H1 (cell line): ENCODE data around the gene RHOG. TPM values are rescaled to one million over a fixed set of nuclear protein-coding genes. Genes with fewer than 3 reads are reported as not detected.

Experiments used
- CTCF ChIA-PET: fragments of 300-600 bp; sonication (Branson Sonifier 250); formaldehyde crosslinking; loops from one replicate; lab custom pipeline; 2021; ENCODE audit not compliant: partially characterized antibody; lab: Charles Lee
- POLR2A ChIA-PET: fragments of 300-600 bp; sonication (Branson Sonifier 250); formaldehyde crosslinking; loops from one replicate; lab custom pipeline; 2021; ENCODE audit warnings: inconsistent platforms; ENCODE audit not compliant: partially characterized antibody; lab: Charles Lee
- DNase-seq, 2 experiments: peaks; one replicate each; pipeline versions ENCODE4 v3.0.0 to v3.0.0-alpha.2; 2010 to 2022; ENCODE audit warnings: low spot score in 2 of 2, low read depth in 1 of 2, mixed read lengths in 1 of 2
- FAIRE-seq: peaks from 2 replicates; lab custom pipeline; 2011; peaks lifted over from hg19 to GRCh38; lab: Jason Lieb, UNC
- H2AFZ ChIP-seq: 2 replicates; pipeline ENCODE4 v1.8.1; 2012; ENCODE audit warnings: low read length, inconsistent platforms
- H2AK5ac ChIP-seq: 2 replicates; pipeline ENCODE4 v1.6.1; 2013; ENCODE audit warnings: low read depth, low read length
- H2BK120ac ChIP-seq: replicated peaks from 2 replicates; pipeline ENCODE3; 2013; ENCODE audit warnings: low read depth, low read length, inconsistent platforms
- H2BK12ac ChIP-seq: 2 replicates; pipeline ENCODE4 v1.6.1; 2013; ENCODE audit warnings: low read depth, low read length
- H2BK15ac ChIP-seq: 2 replicates; pipeline ENCODE4 v1.6.1; 2013; ENCODE audit warnings: low read length
- H2BK20ac ChIP-seq: 2 replicates; pipeline ENCODE4 v1.6.1; 2013; ENCODE audit warnings: low read length
- H2BK5ac ChIP-seq: 2 replicates; pipeline ENCODE4 v1.6.1; 2013; ENCODE audit warnings: low read depth, low read length
- H3K14ac ChIP-seq: 2 replicates; pipeline ENCODE4 v1.6.1; 2013; ENCODE audit warnings: inconsistent platforms; ENCODE audit not compliant: insufficient read length
- H3K18ac ChIP-seq: 2 replicates; pipeline ENCODE4 v1.6.1; 2013; ENCODE audit warnings: low read length; ENCODE audit errors: extremely low read depth
- H3K23ac ChIP-seq: 2 replicates; pipeline ENCODE4 v1.6.1; 2013; ENCODE audit warnings: inconsistent platforms; ENCODE audit not compliant: insufficient read length
- H3K23me2 ChIP-seq: 2 replicates; pipeline ENCODE4 v1.6.1; 2013; ENCODE audit warnings: low read depth, low read length
- H3K27ac ChIP-seq: 2 replicates; pipeline ENCODE4 v1.6.1; 2011; ENCODE audit warnings: low read depth, low read length, inconsistent platforms
- H3K27me3 ChIP-seq, 4 experiments: replicated peaks in 1 of 4; 1 replicate in 1 of 4; 2 replicates in 3 of 4; pipeline versions ENCODE4 v1.6.1 to v1.8.1; 2011 to 2013; ENCODE audit warnings: low read length in 3 of 4, mild to moderate bottlenecking in 3 of 4, inconsistent platforms in 2 of 4, mixed read lengths in 2 of 4, moderate library complexity in 1 of 4; ENCODE audit not compliant: control insufficient read depth in 3 of 4, insufficient read depth in 3 of 4; ENCODE audit errors: extremely low read depth in 1 of 4
- H3K36me3 ChIP-seq, 4 experiments: 2 replicates each; pipeline versions ENCODE4 v1.6.1 to v1.8.1; 2011 to 2013; ENCODE audit warnings: mild to moderate bottlenecking in 4 of 4, low read length in 3 of 4, moderate library complexity in 2 of 4, control low read depth in 1 of 4, inconsistent platforms in 1 of 4; ENCODE audit not compliant: insufficient read depth in 4 of 4, control insufficient read depth in 2 of 4
- H3K4ac ChIP-seq: replicated peaks from 2 replicates; pipeline ENCODE3; 2013; ENCODE audit warnings: low read length, low read depth, mixed read lengths, inconsistent platforms; ENCODE audit not compliant: insufficient read length
- H3K4me1 ChIP-seq, 4 experiments: replicated peaks in 1 of 4; 1 replicate in 1 of 4; 2 replicates in 3 of 4; pipeline versions ENCODE4 v1.6.1 to v1.8.1; 2011 to 2013; ENCODE audit warnings: low read length in 3 of 4, inconsistent platforms in 2 of 4, mixed read lengths in 1 of 4; ENCODE audit not compliant: insufficient read depth in 4 of 4, control insufficient read depth in 3 of 4
- H3K4me2 ChIP-seq, 2 experiments: 2 replicates each; pipeline versions ENCODE4 v1.6.1 to v1.8.1; 2011 to 2013; ENCODE audit warnings: low read depth in 2 of 2, low read length in 2 of 2, control low read depth in 1 of 2, inconsistent platforms in 1 of 2, mild to moderate bottlenecking in 1 of 2; ENCODE audit not compliant: insufficient read depth in 1 of 2
- H3K4me3 ChIP-seq, 4 experiments: fragments of 200-600, 300-600 bp in 1 of 4; sonication (generic), shearing (Covaris generic), sonication (Bioruptor Twin) in 1 of 4; 2 replicates each; pipeline versions ENCODE4 v1.5.1 to v1.8.1; 2011 to 2016; ENCODE audit warnings: low read length in 4 of 4, low read depth in 3 of 4, control low read depth in 2 of 4, inconsistent platforms in 2 of 4, mild to moderate bottlenecking in 2 of 4, mixed read lengths in 1 of 4, moderate library complexity in 1 of 4; ENCODE audit not compliant: insufficient read depth in 2 of 4; ENCODE audit errors: extremely low read depth in 1 of 4
- H3K56ac ChIP-seq: replicated peaks from 2 replicates; pipeline ENCODE3; 2013; ENCODE audit warnings: low read depth, mild to moderate bottlenecking, mixed read lengths, low read length, inconsistent platforms; ENCODE audit not compliant: insufficient read length
- H3K79me1 ChIP-seq: 2 replicates; pipeline ENCODE4 v1.6.1; 2013; ENCODE audit warnings: low read depth, low read length, control low read depth
- H3K79me2 ChIP-seq, 2 experiments: 2 replicates each; pipeline versions ENCODE4 v1.6.1 to v1.8.1; 2012 to 2013; ENCODE audit warnings: low read length in 2 of 2, mild to moderate bottlenecking in 2 of 2, inconsistent platforms in 1 of 2; ENCODE audit not compliant: insufficient read depth in 2 of 2, control insufficient read depth in 1 of 2
- H3K9ac ChIP-seq, 4 experiments: replicated peaks in 1 of 4; 1 replicate in 1 of 4; 2 replicates in 3 of 4; pipeline versions ENCODE4 v1.6.1 to v1.8.1; 2011 to 2013; ENCODE audit warnings: low read depth in 3 of 4, low read length in 3 of 4, control low read depth in 2 of 4, mild to moderate bottlenecking in 2 of 4, moderate library complexity in 2 of 4, inconsistent platforms in 1 of 4; ENCODE audit errors: extremely low read depth in 1 of 4
- H3K9me3 ChIP-seq, 2 experiments: 2 replicates each; pipeline versions ENCODE4 v1.6.1 to v1.8.1; 2012 to 2013; ENCODE audit warnings: mild to moderate bottlenecking in 2 of 2, moderate library complexity in 2 of 2, control low read depth in 1 of 2, inconsistent platforms in 1 of 2, low read depth in 1 of 2, low read length in 1 of 2, mixed read lengths in 1 of 2; ENCODE audit not compliant: insufficient read depth in 2 of 2
- H4K20me1 ChIP-seq, 2 experiments: replicated peaks in 1 of 2; 2 replicates each; pipeline versions ENCODE3 to v1.8.1; 2011 to 2013; ENCODE audit warnings: inconsistent platforms in 2 of 2, low read length in 2 of 2, mild to moderate bottlenecking in 1 of 2; ENCODE audit not compliant: insufficient read depth in 2 of 2, control insufficient read depth in 1 of 2
- H4K5ac ChIP-seq: 2 replicates; pipeline ENCODE4 v1.6.1; 2013; ENCODE audit warnings: low read length, low read depth, mixed read lengths, inconsistent platforms; ENCODE audit not compliant: insufficient read length
- H4K8ac ChIP-seq: 2 replicates; pipeline ENCODE4 v1.8.0; 2013; ENCODE audit warnings: mild to moderate bottlenecking, moderate library complexity, low read length, inconsistent platforms; ENCODE audit not compliant: insufficient read depth; ENCODE audit errors: extremely low read depth
- H4K91ac ChIP-seq: replicated peaks from 2 replicates; pipeline ENCODE3; 2013; ENCODE audit warnings: low read length, mixed read lengths, inconsistent platforms; ENCODE audit not compliant: insufficient read length
- BRCA1 ChIP-seq: IDR thresholded peaks from 2 replicates; pipeline ENCODE4 v1.6.1; 2012; ENCODE audit warnings: low read depth, low read length, improper control_type of control experiment
- CREB1 ChIP-seq: IDR thresholded peaks from 2 replicates; pipeline ENCODE4 v1.6.1; 2012; ENCODE audit warnings: inconsistent platforms
- EP300 ChIP-seq, 2 experiments: IDR thresholded peaks; 1 replicate in 1 of 2; 2 replicates in 1 of 2; pipeline ENCODE4 v1.6.1; 2011 to 2012; ENCODE audit warnings: low read depth in 2 of 2, low read length in 2 of 2, mild to moderate bottlenecking in 2 of 2, borderline replicate concordance in 1 of 2, inconsistent platforms in 1 of 2, moderate library complexity in 1 of 2
- HDAC2 ChIP-seq, 2 experiments: fragments of 300-600 bp in 1 of 2; sonication (generic) in 1 of 2; IDR thresholded peaks; 2 replicates each; pipeline ENCODE4 v1.6.1; 2011 to 2012; ENCODE audit warnings: low read depth in 2 of 2, low read length in 2 of 2, mild to moderate bottlenecking in 2 of 2, moderate library complexity in 2 of 2, borderline replicate concordance in 1 of 2, inconsistent platforms in 1 of 2
- HDAC6 ChIP-seq: IDR thresholded peaks from one replicate; pipeline ENCODE4 v1.7.1; 2012; ENCODE audit warnings: low read depth, mild to moderate bottlenecking, inconsistent platforms, low read length, moderate library complexity
- KDM4A ChIP-seq: IDR thresholded peaks from one replicate; pipeline ENCODE4 v1.7.1; 2012; ENCODE audit warnings: low read depth, mild to moderate bottlenecking, moderate library complexity, low read length, inconsistent platforms; ENCODE audit not compliant: severe bottlenecking
- KDM5A ChIP-seq: fragments of 200-600 bp; IDR thresholded peaks from 2 replicates; pipeline ENCODE4 v1.7.1; 2012; ENCODE audit warnings: mild to moderate bottlenecking, low read length, inconsistent platforms, mixed read lengths
- SIN3A ChIP-seq, 2 experiments: IDR thresholded peaks in 1 of 2; conservative IDR thresholded peaks in 1 of 2; 2 replicates each; pipeline ENCODE4 v1.6.1; 2011 to 2012; ENCODE audit warnings: low read length in 2 of 2, improper control_type of control experiment in 1 of 2, low read depth in 1 of 2, mild to moderate bottlenecking in 1 of 2
- SP1 ChIP-seq: IDR thresholded peaks from 2 replicates; pipeline ENCODE4 v1.6.1; 2011; ENCODE audit warnings: low read depth, low read length
- SRF ChIP-seq: IDR thresholded peaks from 2 replicates; pipeline ENCODE4 v1.6.1; 2011; ENCODE audit warnings: mild to moderate bottlenecking, low read depth, low read length, moderate library complexity
- TAF1 ChIP-seq: IDR thresholded peaks from 2 replicates; pipeline ENCODE4 v1.6.1; 2011; ENCODE audit warnings: mild to moderate bottlenecking, low read depth, low read length
- WGBS, 2 experiments: shearing (Covaris generic) in 1 of 2; methylation state at CpG; one replicate each; pipeline versions ENCODE4 v1.1.6 to v1.1.7; 2013 to 2015; ENCODE audit warnings: low lambda C conversion rate in 2 of 2, mixed read lengths in 2 of 2, inconsistent platforms in 1 of 2, low coverage in 1 of 2, missing lambda C conversion rate in 1 of 2; ENCODE audit not compliant: insufficient replicate concordance in 2 of 2, insufficient coverage in 1 of 2, insufficient read length in 1 of 2; ENCODE audit errors: extremely low coverage in 1 of 2, missing lambda C conversion rate in 1 of 2; 5-methylcytosine and 5-hydroxymethylcytosine counted together
- polyA plus RNA-seq, 7 experiments: library from polyadenylated mRNA; depleted of rRNA in 3 of 7; stranded (reverse) in 5 of 7; unstranded in 2 of 7; fragments of >200 nt in 5 of 7; fragments of 200-250 nt in 2 of 7; gene quantifications; 1 replicate in 5 of 7; 2 replicates in 1 of 7; 4 replicates in 1 of 7; pipeline versions ENCODE4 v1.2.1 to v1.2.3, GENCODE V29; 2011 to 2013; ENCODE audit warnings: missing spikeins in 2 of 7, mixed read lengths in 2 of 7
- total RNA-seq: library from RNA; stranded (reverse); fragmentation: NEBNext Ultra II Directional; extraction: Animal tissue kit (Norgen Biotek cat#: 25700); gene quantifications from 2 replicates; pipeline ENCODE4 v1.2.1, GENCODE V29; 2021
- TF ChIP-seq, protein P1 (sequence below): IDR thresholded peaks from 2 replicates; pipeline ENCODE4 v1.6.1; 2012; ENCODE audit warnings: inconsistent platforms

Gene RHOG
- total and polyA plus RNA-seq, 2 of the 8 experiments (the other 6 are each of a cell fraction or from before 2014, with no cell fraction given), result 28.3 to 69.6 TPM

DNA sequence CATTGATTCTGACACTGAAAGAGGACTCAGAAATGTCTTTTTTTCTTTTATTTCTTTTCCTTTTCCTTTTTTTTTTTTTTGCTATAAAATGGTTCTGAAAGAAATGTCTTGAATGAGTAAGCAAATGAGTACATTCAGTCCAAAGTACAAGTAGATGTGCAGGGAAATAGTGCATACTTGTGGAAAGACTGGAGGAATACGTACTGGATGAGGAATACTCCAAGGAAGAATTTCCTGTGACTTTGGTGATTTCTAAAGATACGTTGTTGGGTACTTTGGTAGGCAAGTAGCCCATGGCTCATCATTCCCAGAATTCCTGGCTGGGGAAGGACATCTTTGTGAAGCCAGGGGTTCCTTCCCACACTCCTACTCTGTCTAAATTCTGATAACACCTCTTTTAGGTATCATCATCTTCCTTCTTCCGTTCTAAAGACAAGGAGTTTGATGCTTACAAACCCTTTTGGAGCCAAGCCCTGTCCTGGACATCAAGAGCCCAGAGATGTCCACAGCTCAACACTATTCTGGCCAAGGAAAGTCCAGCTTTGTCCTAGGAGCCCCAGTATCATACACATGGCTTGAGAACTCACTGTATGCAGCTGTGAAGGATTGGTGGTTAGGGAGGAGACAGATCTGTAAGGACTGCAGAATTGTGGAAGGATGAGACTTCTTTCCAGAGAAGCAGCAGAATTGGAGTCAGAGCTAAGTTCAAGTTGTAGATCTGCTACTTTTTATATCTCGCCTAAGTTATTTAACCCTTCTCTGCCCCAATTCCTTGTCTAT is 38.6 kb downstream of the RHOG start:
- Histone ChIP-seq H4K5ac (no peak overlapping the region), H2AK5ac (no peak overlapping the region), H2BK12ac (no peak overlapping the region), H3K4me3 (no peak overlapping the region), H3K79me1 (no peaks in the 10 kb centered on the region), H2AFZ (no peak overlapping the region), H3K36me3 (no peaks in the 10 kb centered on the region), H3K23me2 (peaks cover 3% of the 10 kb centered on the region; the same call in 1 of the 2 replicates), H4K8ac (no peak overlapping the region), H2BK120ac (no peak overlapping the region), H3K27me3 (no peaks in the 10 kb centered on the region), H3K4me1 (peaks cover 0 to 5% (median 0%) of the 10 kb centered on the region in 4 experiments; a peak in 1 of 7 replicates), H2BK5ac (no peak overlapping the region), H3K4ac (no peak overlapping the region), H3K79me2 (peaks cover 0 to under 1% of the 10 kb centered on the region in 2 experiments; a peak in 1 of 4 replicates), H3K56ac (no peak overlapping the region), H3K4me2 (no peak overlapping the region), H3K14ac (no peak overlapping the region), H3K9me3 (no peaks in the 10 kb centered on the region), H4K20me1 (no peaks in the 10 kb centered on the region), H2BK20ac (no peak overlapping the region), H3K9ac (no peak overlapping the region), H4K91ac (no peak overlapping the region), H3K18ac (no peak overlapping the region), H3K27ac (no peak overlapping the region), H2BK15ac (no peak overlapping the region), H3K23ac (no peak overlapping the region)
- WGBS, 2 experiments, result 86% methylated on average over 4 of the region's 4 CpGs; no CpG with 5 or more reads in 1 of the 2 experiments
- ChIA-PET POLR2A (interaction anchor here (1.0 kb wide), 1 partner anchor 32 kb away, joined by 3 read pairs; no protein-coding TSS in a partner anchor), CTCF (no interaction called here)
- FAIRE-seq, result no peak
- DNase-seq, result no peak
- TF ChIP-seq, protein P1, sequence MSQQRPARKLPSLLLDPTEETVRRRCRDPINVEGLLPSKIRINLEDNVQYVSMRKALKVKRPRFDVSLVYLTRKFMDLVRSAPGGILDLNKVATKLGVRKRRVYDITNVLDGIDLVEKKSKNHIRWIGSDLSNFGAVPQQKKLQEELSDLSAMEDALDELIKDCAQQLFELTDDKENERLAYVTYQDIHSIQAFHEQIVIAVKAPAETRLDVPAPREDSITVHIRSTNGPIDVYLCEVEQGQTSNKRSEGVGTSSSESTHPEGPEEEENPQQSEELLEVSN, result no peak
- TF ChIP-seq HDAC2 (IDR thresholded peaks at IDR 0.05; ENCODE audit: borderline replicate concordance in 1 of 2, low read depth in 2 of 2, low read length in 2 of 2) (no peak), KDM4A (no peak), TAF1 (no peak), CREB1 (no peak), EP300 (IDR thresholded peaks at IDR 0.05; ENCODE audit: borderline replicate concordance in 1 of 2, low read depth in 2 of 2, low read length in 2 of 2) (no peak), HDAC6 (no peak), SIN3A (conservative IDR thresholded peaks at IDR 0.05 in 1 of 2, IDR thresholded peaks at IDR 0.05 in 1 of 2; ENCODE audit: low read depth in 1 of 2, low read length in 2 of 2) (no peak), SP1 (no peak), KDM5A (no peak), BRCA1 (no peak), SRF (no peak)
